Lower lobe of right lung (tissue), 2 donors: Measurements from ENCODE around the gene C1orf210. TPM values are rescaled to one million over a fixed set of nuclear protein-coding genes. Genes with fewer than 3 reads are reported as not detected.

Source experiments
- ATAC-seq, 2 donors: fragments of 200-7000 bp; cut with Tn5 transposase; one replicate each; pipeline ENCODE4 v1.9.1; 2020 to 2022; ENCODE audit warnings: mild to moderate bottlenecking in 2 of 2, moderate library complexity in 2 of 2
- DNase-seq: peaks from one replicate; pipeline ENCODE4 v3.0.0-alpha.2; 2020
- H3K27ac ChIP-seq: fragments of 200-600 bp; one replicate; pipeline ENCODE4 v1.8.0; 2022
- H3K27me3 ChIP-seq: fragments of 200-600 bp; one replicate; pipeline ENCODE4 v1.8.0; 2022; ENCODE audit warnings: low read depth
- H3K36me3 ChIP-seq: fragments of 200-600 bp; one replicate; pipeline ENCODE4 v1.8.0; 2022; ENCODE audit warnings: mild to moderate bottlenecking
- H3K4me1 ChIP-seq: fragments of 200-600 bp; one replicate; pipeline ENCODE4 v1.8.0; 2022
- H3K4me3 ChIP-seq: fragments of 200-600 bp; one replicate; pipeline ENCODE4 v1.8.0; 2022; ENCODE audit warnings: mild to moderate bottlenecking
- H3K9me3 ChIP-seq: fragments of 200-600 bp; one replicate; pipeline ENCODE4 v1.8.0; 2022
- intact Hi-C: fragments of 100-400 bp; cut with DNase I; formaldehyde crosslinking; loops from one replicate; pipeline ENCODE4 v1.11.0; 2022
- total RNA-seq: library from RNA; stranded (reverse); fragmentation: NEBNext Ultra II Directional; extraction: Animal tissue kit (Norgen Biotek cat#: 25700); gene quantifications from one replicate; pipeline ENCODE4 v1.2.1, GENCODE V29; 2021
- TF ChIP-seq, protein P1 (sequence below): fragments of 200-600 bp; IDR thresholded peaks from one replicate; pipeline ENCODE4 v1.8.0; 2022; ENCODE audit warnings: antibody characterized with exemption, mild to moderate bottlenecking
- donor health status: DM: no; HTN: yes; CAD: no; lungs with severe emphysema.

C1orf210 gene
- total RNA-seq, 1 donor from 2014 or later = 19.1 TPM

- peak; percentile 4 to 9 for ATAC-seq
Measured at GRCh38 chr1:43274125-43274803, 11.1 kb downstream of the C1orf210 start.

DNA sequence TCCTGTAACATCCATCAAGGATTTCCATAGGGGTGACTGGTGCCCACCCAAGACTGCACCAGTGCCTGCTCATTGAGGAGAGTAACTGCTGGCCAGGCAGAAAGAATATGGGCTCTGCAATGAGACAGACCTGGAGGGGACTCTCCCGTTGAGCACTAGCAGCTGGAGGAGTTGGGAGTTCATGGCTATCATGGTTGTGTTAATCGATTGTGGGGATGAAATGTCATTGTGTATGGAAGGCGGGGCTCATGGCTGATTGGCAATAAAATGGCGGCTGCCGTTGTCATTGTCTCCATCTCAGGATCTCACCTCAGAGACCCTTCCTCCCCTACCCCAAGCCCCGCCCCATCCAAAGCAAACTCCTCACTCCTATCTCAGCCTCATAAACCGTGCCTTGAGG is 11.7 kb downstream of the C1orf210 start:
- TF ChIP-seq, protein P1, sequence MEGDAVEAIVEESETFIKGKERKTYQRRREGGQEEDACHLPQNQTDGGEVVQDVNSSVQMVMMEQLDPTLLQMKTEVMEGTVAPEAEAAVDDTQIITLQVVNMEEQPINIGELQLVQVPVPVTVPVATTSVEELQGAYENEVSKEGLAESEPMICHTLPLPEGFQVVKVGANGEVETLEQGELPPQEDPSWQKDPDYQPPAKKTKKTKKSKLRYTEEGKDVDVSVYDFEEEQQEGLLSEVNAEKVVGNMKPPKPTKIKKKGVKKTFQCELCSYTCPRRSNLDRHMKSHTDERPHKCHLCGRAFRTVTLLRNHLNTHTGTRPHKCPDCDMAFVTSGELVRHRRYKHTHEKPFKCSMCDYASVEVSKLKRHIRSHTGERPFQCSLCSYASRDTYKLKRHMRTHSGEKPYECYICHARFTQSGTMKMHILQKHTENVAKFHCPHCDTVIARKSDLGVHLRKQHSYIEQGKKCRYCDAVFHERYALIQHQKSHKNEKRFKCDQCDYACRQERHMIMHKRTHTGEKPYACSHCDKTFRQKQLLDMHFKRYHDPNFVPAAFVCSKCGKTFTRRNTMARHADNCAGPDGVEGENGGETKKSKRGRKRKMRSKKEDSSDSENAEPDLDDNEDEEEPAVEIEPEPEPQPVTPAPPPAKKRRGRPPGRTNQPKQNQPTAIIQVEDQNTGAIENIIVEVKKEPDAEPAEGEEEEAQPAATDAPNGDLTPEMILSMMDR = no peak
- no peak for DNase-seq
- peak overlapping the region; percentile 8 for H3K27ac ChIP-seq
- intact Hi-C loops = no loop called here
- no peaks in the 10 kb centered on the region for H3K36me3 ChIP-seq
- H3K4me3 ChIP-seq = no peak overlapping the region
- H3K4me1 ChIP-seq = peaks cover 24% of the 10 kb centered on the region
- H3K27me3 ChIP-seq = no peaks in the 10 kb centered on the region
- no peak for ATAC-seq
- no peaks in the 10 kb centered on the region for H3K9me3 ChIP-seq

More at GRCh38 chr1:43274125-43274803, 11.1 kb downstream of the C1orf210 start:
- TF ChIP-seq, protein P1 = no peak
- no peak for DNase-seq
- peak overlapping the region; percentile 8 for H3K27ac ChIP-seq
- intact Hi-C loops = no loop called here
- no peaks in the 10 kb centered on the region for H3K36me3 ChIP-seq
- H3K4me1 ChIP-seq = peaks cover 20% of the 10 kb centered on the region
- H3K4me3 ChIP-seq = no peak overlapping the region
- no peaks in the 10 kb centered on the region for H3K27me3 ChIP-seq
- no peaks in the 10 kb centered on the region for H3K9me3 ChIP-seq

- Histone ChIP-seq H3K36me3 (no peaks in the 10 kb centered on the region), H3K9me3 (no peaks in the 10 kb centered on the region), H3K4me3 (no peak overlapping the region), H3K27me3 (no peaks in the 10 kb centered on the region), H3K4me1 (peaks cover 24% of the 10 kb centered on the region), H3K27ac (no peak overlapping the region)
- TF ChIP-seq, protein P1 = no peak
- no peak for DNase-seq
- intact Hi-C loops = no loop called here
- ATAC-seq = no peak
Measured at GRCh38 chr1:43272576-43273571, 12.5 kb downstream of the C1orf210 start.

DNA sequence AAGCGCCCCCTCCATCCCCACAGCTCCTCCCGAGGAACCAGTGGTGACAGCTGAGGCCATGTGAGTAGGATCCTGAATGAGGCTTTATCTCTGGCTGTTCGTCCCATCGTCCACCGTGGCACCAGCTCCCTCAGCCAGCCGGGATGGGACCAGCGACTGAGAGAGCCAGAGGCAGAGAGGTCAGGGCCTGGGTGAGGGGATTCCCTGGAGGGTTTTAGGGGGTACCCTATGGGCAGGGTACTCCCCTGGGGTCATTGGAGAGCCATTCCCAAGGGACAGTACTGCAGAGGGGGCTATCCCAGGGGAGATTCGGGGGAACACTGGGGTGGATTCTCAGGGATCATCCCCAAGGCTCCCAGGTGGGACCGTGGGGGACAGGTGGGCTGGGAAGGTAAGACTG is 13.2 kb downstream of the C1orf210 start:
- no peaks in the 10 kb centered on the region for H3K36me3 ChIP-seq
- ATAC-seq (no peak), DNase-seq (no peak)
- peaks cover 24% of the 10 kb centered on the region for H3K4me1 ChIP-seq
- TF ChIP-seq, protein P1 = no peak
- H3K9me3 ChIP-seq = no peaks in the 10 kb centered on the region
- peak overlapping the region; percentile 51 for H3K4me3 ChIP-seq
- H3K27ac ChIP-seq = no peak overlapping the region
- intact Hi-C loops = no loop called here
- H3K27me3 ChIP-seq = no peaks in the 10 kb centered on the region

- ATAC-seq (no peak), DNase-seq (no peak)
- H3K9me3 ChIP-seq = no peaks in the 10 kb centered on the region
- intact Hi-C loops = no loop called here
- H3K36me3 ChIP-seq = no peaks in the 10 kb centered on the region
- TF ChIP-seq, protein P1 = no peak
- peak overlapping the region; percentile 51 for H3K4me3 ChIP-seq
- peaks cover 24% of the 10 kb centered on the region for H3K4me1 ChIP-seq
- H3K27ac ChIP-seq = peak overlapping the region; percentile 85
- H3K27me3 ChIP-seq = no peaks in the 10 kb centered on the region
Measured at GRCh38 chr1:43271186-43272118, 13.9 kb downstream of the C1orf210 start.
